Epithelial cell of esophagus (primary cell): ENCODE data around the gene VPS18.
A peak's percentile ranks its signal among the peaks of the same experiment; 100 is the strongest.

ENCODE experiments used
- DNase-seq: peaks from one replicate; pipeline ENCODE4 v3.0.0; 2010; ENCODE audit warnings: low read depth
- H3K4me3 ChIP-seq: 2 replicates; pipeline ENCODE4 v1.5.1; 2011; ENCODE audit warnings: mild to moderate bottlenecking, low read length, control low read depth
- TF ChIP-seq, protein P1 (sequence below): IDR thresholded peaks from 2 replicates; pipeline ENCODE4 v1.5.1; 2011; ENCODE audit warnings: low read depth, mild to moderate bottlenecking, low read length, control low read depth, inconsistent platforms; ENCODE audit not compliant: insufficient read depth; ENCODE audit errors: missing control alignments

VPS18 gene

GRCh38 chr15:40893733-40894680 lies at the start of gene VPS18:
VPS18 (plus strand) TSS chr15:40894450; CDS start chr15:40894769, 319 bp downstream.
- peak within 1 kb of the TSS; percentile 78 for H3K4me3 ChIP-seq
- DNase-seq = peak; percentile 99

DNA sequence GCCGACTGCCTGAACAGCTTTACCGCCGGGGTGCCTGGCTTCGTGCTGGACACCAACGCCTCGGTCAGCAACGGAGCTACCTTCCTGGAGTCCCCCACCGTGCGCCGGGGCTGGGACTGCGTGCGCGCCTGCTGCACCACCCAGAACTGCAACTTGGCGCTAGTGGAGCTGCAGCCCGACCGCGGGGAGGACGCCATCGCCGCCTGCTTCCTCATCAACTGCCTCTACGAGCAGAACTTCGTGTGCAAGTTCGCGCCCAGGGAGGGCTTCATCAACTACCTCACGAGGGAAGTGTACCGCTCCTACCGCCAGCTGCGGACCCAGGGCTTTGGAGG lies 49.6 kb upstream of the VPS18 start:
- TF ChIP-seq, protein P1, sequence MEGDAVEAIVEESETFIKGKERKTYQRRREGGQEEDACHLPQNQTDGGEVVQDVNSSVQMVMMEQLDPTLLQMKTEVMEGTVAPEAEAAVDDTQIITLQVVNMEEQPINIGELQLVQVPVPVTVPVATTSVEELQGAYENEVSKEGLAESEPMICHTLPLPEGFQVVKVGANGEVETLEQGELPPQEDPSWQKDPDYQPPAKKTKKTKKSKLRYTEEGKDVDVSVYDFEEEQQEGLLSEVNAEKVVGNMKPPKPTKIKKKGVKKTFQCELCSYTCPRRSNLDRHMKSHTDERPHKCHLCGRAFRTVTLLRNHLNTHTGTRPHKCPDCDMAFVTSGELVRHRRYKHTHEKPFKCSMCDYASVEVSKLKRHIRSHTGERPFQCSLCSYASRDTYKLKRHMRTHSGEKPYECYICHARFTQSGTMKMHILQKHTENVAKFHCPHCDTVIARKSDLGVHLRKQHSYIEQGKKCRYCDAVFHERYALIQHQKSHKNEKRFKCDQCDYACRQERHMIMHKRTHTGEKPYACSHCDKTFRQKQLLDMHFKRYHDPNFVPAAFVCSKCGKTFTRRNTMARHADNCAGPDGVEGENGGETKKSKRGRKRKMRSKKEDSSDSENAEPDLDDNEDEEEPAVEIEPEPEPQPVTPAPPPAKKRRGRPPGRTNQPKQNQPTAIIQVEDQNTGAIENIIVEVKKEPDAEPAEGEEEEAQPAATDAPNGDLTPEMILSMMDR = no peak
- H3K4me3 ChIP-seq = peak overlapping the region; percentile 65
- peak; percentile 57 for DNase-seq

More at GRCh38 chr15:40893733-40894680, at the start of gene VPS18:
- TF ChIP-seq, protein P1 = peak; percentile 82

- TF ChIP-seq, protein P1 = no peak
- DNase-seq = peak; percentile 68
- H3K4me3 ChIP-seq = peak overlapping the region; percentile 65
Measured at GRCh38 chr15:40845036-40845435, 49.2 kb upstream of the VPS18 start.

GRCh38 chr15:40845511-40846284 lies 48.6 kb upstream of the VPS18 start:
- TF ChIP-seq, protein P1 = no peak
- DNase-seq = peak; percentile 98
- peak overlapping the region; percentile 65 for H3K4me3 ChIP-seq

- peak; percentile 42 for DNase-seq
- TF ChIP-seq, protein P1 = no peak
- H3K4me3 ChIP-seq = peak overlapping the region; percentile 65
Measured at GRCh38 chr15:40846841-40847222, 47.4 kb upstream of the VPS18 start.

- H3K4me3 ChIP-seq = peak overlapping the region; percentile 65
- TF ChIP-seq, protein P1 = peak; percentile 39
- DNase-seq = peak; percentile 82
Measured at GRCh38 chr15:40847223-40847961, 46.9 kb upstream of the VPS18 start.
